H9 (cell line): ENCODE measurements around the gene COX10. TPM values are rescaled to one million over a fixed set of nuclear protein-coding genes. Genes with fewer than 3 reads are reported as not detected.

Experiments
- DNase-seq: peaks from one replicate; pipeline ENCODE4 v3.0.0-alpha.2; 2017
- H2AFZ ChIP-seq: one replicate; pipeline ENCODE4 v1.6.1; 2013; ENCODE audit warnings: mild to moderate bottlenecking, low read length, control low read depth, moderate library complexity
- H2AK5ac ChIP-seq: 2 replicates; pipeline ENCODE4 v1.6.1; 2013; ENCODE audit warnings: low read length, control low read depth, mixed read lengths; ENCODE audit not compliant: insufficient read length
- H2BK120ac ChIP-seq: one replicate; pipeline ENCODE4 v1.6.1; 2013; ENCODE audit warnings: low read depth, mild to moderate bottlenecking, low read length, control low read depth, inconsistent platforms; ENCODE audit not compliant: poor library complexity, severe bottlenecking
- H2BK12ac ChIP-seq: 2 replicates; pipeline ENCODE4 v1.6.1; 2013; ENCODE audit warnings: low read length, control low read depth, mixed read lengths, low read depth; ENCODE audit not compliant: insufficient read length
- H2BK15ac ChIP-seq: 2 replicates; pipeline ENCODE4 v1.6.1; 2013; ENCODE audit warnings: low read depth, low read length, control low read depth
- H2BK20ac ChIP-seq: one replicate; pipeline ENCODE4 v1.6.1; 2013; ENCODE audit warnings: low read depth, mild to moderate bottlenecking, low read length, control low read depth, inconsistent platforms; ENCODE audit not compliant: poor library complexity, severe bottlenecking
- H2BK5ac ChIP-seq: 2 replicates; pipeline ENCODE4 v1.6.1; 2013; ENCODE audit warnings: low read length, control low read depth, mixed read lengths; ENCODE audit not compliant: insufficient read length
- H3K14ac ChIP-seq: 2 replicates; pipeline ENCODE4 v1.6.1; 2013; ENCODE audit warnings: low read length, control low read depth; ENCODE audit not compliant: insufficient read depth
- H3K18ac ChIP-seq: 2 replicates; pipeline ENCODE4 v1.6.1; 2013; ENCODE audit warnings: low read depth, mild to moderate bottlenecking, mixed read lengths, low read length, control low read depth; ENCODE audit not compliant: insufficient read length
- H3K23ac ChIP-seq: 2 replicates; pipeline ENCODE4 v1.6.1; 2013; ENCODE audit warnings: low read length, control low read depth, mixed read lengths, low read depth; ENCODE audit not compliant: insufficient read length
- H3K23me2 ChIP-seq: 2 replicates; pipeline ENCODE4 v1.6.1; 2013; ENCODE audit warnings: low read depth, mild to moderate bottlenecking, mixed read lengths, low read length, control low read depth; ENCODE audit not compliant: insufficient read length, poor library complexity, severe bottlenecking
- H3K27ac ChIP-seq: 2 replicates; pipeline ENCODE4 v1.5.1; 2013; ENCODE audit warnings: low read length, control low read depth, mixed read lengths, low read depth; ENCODE audit not compliant: insufficient read length
- H3K27me3 ChIP-seq: 2 replicates; pipeline ENCODE4 v1.6.1; 2013; ENCODE audit warnings: low read length, control low read depth, inconsistent platforms; ENCODE audit not compliant: insufficient read depth
- H3K4ac ChIP-seq: 2 replicates; pipeline ENCODE4 v1.6.1; 2013; ENCODE audit warnings: low read depth, mild to moderate bottlenecking, control low read depth, inconsistent platforms, low read length, moderate library complexity
- H3K4me1 ChIP-seq: 2 replicates; pipeline ENCODE4 v1.6.1; 2013; ENCODE audit warnings: low read length, control low read depth, inconsistent platforms; ENCODE audit not compliant: insufficient read depth
- H3K4me2 ChIP-seq: 2 replicates; pipeline ENCODE4 v1.6.1; 2013; ENCODE audit warnings: low read length, control low read depth, mixed read lengths; ENCODE audit not compliant: insufficient read length, insufficient read depth
- H3K56ac ChIP-seq: 2 replicates; pipeline ENCODE4 v1.6.1; 2013; ENCODE audit warnings: low read depth, mild to moderate bottlenecking, mixed read lengths, low read length, control low read depth; ENCODE audit not compliant: insufficient read length
- H3K79me1 ChIP-seq: 2 replicates; pipeline ENCODE4 v1.6.1; 2013; ENCODE audit warnings: low read depth, mild to moderate bottlenecking, moderate library complexity, low read length, control low read depth, inconsistent platforms; ENCODE audit not compliant: insufficient read depth, poor library complexity, severe bottlenecking
- H3K79me2 ChIP-seq: 2 replicates; pipeline ENCODE4 v1.6.1; 2013; ENCODE audit warnings: low read length, control low read depth, inconsistent platforms; ENCODE audit not compliant: insufficient read depth
- H3K9ac ChIP-seq: 2 replicates; pipeline ENCODE4 v1.6.1; 2013; ENCODE audit warnings: low read length, control low read depth, mixed read lengths; ENCODE audit not compliant: insufficient read length; ENCODE audit errors: extremely low read depth
- H3K9me3 ChIP-seq: one replicate; pipeline ENCODE4 v1.6.1; 2013; ENCODE audit warnings: low read depth, low read length, inconsistent platforms; ENCODE audit not compliant: control insufficient read depth
- H3T11ph ChIP-seq: one replicate; pipeline ENCODE4 v1.6.1; 2013; ENCODE audit warnings: mild to moderate bottlenecking, low read length, control low read depth, inconsistent platforms
- H4K20me1 ChIP-seq: one replicate; pipeline ENCODE4 v1.6.1; 2013; ENCODE audit not compliant: control insufficient read depth, insufficient read length, insufficient read depth
- H4K5ac ChIP-seq: 2 replicates; pipeline ENCODE4 v1.6.1; 2013; ENCODE audit warnings: low read depth, mild to moderate bottlenecking, mixed read lengths, low read length, control low read depth; ENCODE audit not compliant: insufficient read length
- H4K8ac ChIP-seq: replicated peaks from 2 replicates; pipeline ENCODE4 v1.6.1; 2013; ENCODE audit warnings: low read length, control low read depth, mixed read lengths, low read depth; ENCODE audit not compliant: insufficient read length
- H4K91ac ChIP-seq: 2 replicates; pipeline ENCODE4 v1.6.1; 2013; ENCODE audit warnings: low read depth, mild to moderate bottlenecking, moderate library complexity, mixed read lengths, low read length, control low read depth; ENCODE audit not compliant: insufficient read length
- H3K27ac Mint-ChIP-seq, 3 experiments: 2 replicates in 2 of 3; 3 replicates in 1 of 3; pipeline ENCODE4 v1.8.0; 2020 to 2021; ENCODE audit warnings: mixed read lengths in 3 of 3, mild to moderate bottlenecking in 1 of 3, moderate library complexity in 1 of 3
- H3K27me3 Mint-ChIP-seq: 2 replicates; pipeline ENCODE4 v1.8.0; 2021; ENCODE audit warnings: low read depth, mild to moderate bottlenecking, moderate library complexity, mixed read lengths
- H3K36me3 Mint-ChIP-seq, 3 experiments: 2 replicates in 2 of 3; 3 replicates in 1 of 3; pipeline ENCODE4 v1.8.0; 2020 to 2021; ENCODE audit warnings: low read depth in 3 of 3, mixed read lengths in 3 of 3; ENCODE audit not compliant: insufficient read depth in 1 of 3
- H3K4me1 Mint-ChIP-seq, 2 experiments: 2 replicates each; pipeline ENCODE4 v1.8.0; 2020; ENCODE audit warnings: mixed read lengths in 2 of 2
- H3K4me3 Mint-ChIP-seq, 2 experiments: 2 replicates in 1 of 2; 3 replicates in 1 of 2; pipeline ENCODE4 v1.8.0; 2020 to 2021; ENCODE audit warnings: mild to moderate bottlenecking in 2 of 2, mixed read lengths in 2 of 2, moderate library complexity in 1 of 2
- H3K9me3 Mint-ChIP-seq, 2 experiments: 2 replicates in 1 of 2; 3 replicates in 1 of 2; pipeline ENCODE4 v1.8.0; 2020; ENCODE audit warnings: mild to moderate bottlenecking in 2 of 2, mixed read lengths in 2 of 2, moderate library complexity in 1 of 2
- CTCF ChIP-seq: fragments of 200-600 bp; sonication (generic); conservative IDR thresholded peaks from 3 replicates; pipeline ENCODE4 v1.8.0; 2021; ENCODE audit warnings: antibody characterized with exemption, mild to moderate bottlenecking
- WGBS: extraction: QIAGEN DNeasy Blood & Tissue Kit; methylation state at CpG from one replicate; pipeline ENCODE4 v1.1.7; 2013; ENCODE audit warnings: missing lambda C conversion rate, low lambda C conversion rate, mixed read lengths; ENCODE audit not compliant: insufficient read length; ENCODE audit errors: extremely low coverage; 5-methylcytosine and 5-hydroxymethylcytosine counted together
- total RNA-seq: library from RNA; stranded (reverse); gene quantifications from 2 replicates; pipeline ENCODE4 v1.2.1, GENCODE V29; 2021

Gene COX10
- total RNA-seq, 1 experiment from 2014 or later = 20.6 TPM

DNA sequence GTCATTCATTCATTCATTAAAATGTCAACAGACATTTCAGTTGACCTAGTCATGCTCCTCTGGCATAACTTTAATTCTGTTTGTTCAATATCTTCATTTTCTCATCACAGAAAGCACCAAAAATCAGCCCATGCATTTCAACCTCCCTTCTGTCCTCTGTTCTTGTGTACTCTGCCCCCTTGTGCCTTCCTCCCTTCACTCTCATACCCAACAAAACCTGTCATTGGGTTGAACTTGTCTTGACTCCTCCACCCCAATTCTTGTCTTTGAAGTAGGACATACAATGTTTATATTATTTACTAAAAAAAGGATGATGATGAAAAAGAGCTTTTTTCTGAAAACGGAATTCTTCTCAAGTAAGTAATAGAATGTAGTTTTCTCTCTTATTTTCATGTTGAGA, 43.8 kb downstream of the COX10 start:
- Mint-ChIP-seq H3K27ac (0 out of 7 replicates have a peak overlapping the region, but pooled peaks of 1 of the 3 experiments have one; percentile 8), H3K9me3 (no peaks in the 10 kb centered on the region)

More for the DNA sequence above, 43.8 kb downstream of the COX10 start:
- Histone ChIP-seq H3K4me1 (no peaks in the 10 kb centered on the region), H3K27me3 (no peaks in the 10 kb centered on the region), H3K79me1 (no peaks in the 10 kb centered on the region), H2AK5ac (no peak overlapping the region), H4K91ac (no peak overlapping the region), H2BK5ac (no peak overlapping the region), H3K27ac (no peak overlapping the region), H3K79me2 (no peaks in the 10 kb centered on the region; the same call in 1 of the 2 replicates), H3K23me2 (no peaks in the 10 kb centered on the region), H3K9me3 (no peaks in the 10 kb centered on the region), H4K20me1 (no peaks in the 10 kb centered on the region), H3K14ac (no peak overlapping the region), H2AFZ (no peak overlapping the region), H3K18ac (no peak overlapping the region), H2BK15ac (no peak overlapping the region), H2BK12ac (no peak overlapping the region), H3K9ac (no peak overlapping the region), H3T11ph (no peak overlapping the region), H3K23ac (no peak overlapping the region), H3K4ac (no peak overlapping the region), H3K4me2 (no peak overlapping the region), H4K8ac (no peak overlapping the region), H3K56ac (no peak overlapping the region), H2BK20ac (no peak overlapping the region), H2BK120ac (no peak overlapping the region), H4K5ac (no peak overlapping the region)
- no CpG with 5 or more reads among the region's 1 CpG for WGBS
- Mint-ChIP-seq H3K36me3 (peaks cover 0 to 5% (median 4%) of the 10 kb centered on the region in 3 experiments; a peak in 5 of 7 replicates), H3K27me3 (no peaks in the 10 kb centered on the region), H3K4me1 (peaks cover 10 to 28% of the 10 kb centered on the region in 2 experiments; a peak in 3 of 4 replicates), H3K4me3 (no peak overlapping the region)
- no peak for DNase-seq
- peak; percentile 38; the same call in 2 of the 3 replicates for TF ChIP-seq CTCF
